Liver (tissue), 3 donors: ENCODE data around the gene HK2.

Experiments used
- FOXA1 ChIP-seq: IDR thresholded peaks from 2 replicates; pipeline ENCODE4 v1.6.1; 2016; ENCODE audit warnings: antibody characterized with exemption
- RXRA ChIP-seq, 2 donors: IDR thresholded peaks; 2 replicates each; pipeline ENCODE4 v1.6.1; 2017 to 2018; ENCODE audit warnings: antibody characterized with exemption in 2 of 2, mild to moderate bottlenecking in 1 of 2
- YY1 ChIP-seq: IDR thresholded peaks from 2 replicates; pipeline ENCODE4 v1.6.1; 2016; ENCODE audit warnings: antibody characterized with exemption, mild to moderate bottlenecking
- TF ChIP-seq, protein P1 (sequence below): IDR thresholded peaks from 2 replicates; pipeline ENCODE4 v1.6.1; 2016; ENCODE audit warnings: antibody characterized with exemption
- TF ChIP-seq, protein P2 (sequence below): fragments of 150-350 bp; IDR thresholded peaks from 2 replicates; pipeline ENCODE4 v1.5.1; 2017; ENCODE audit warnings: improper control_type of control experiment, low read depth, low read length; ENCODE audit not compliant: missing input control
- TF ChIP-seq, protein P3 (sequence below): IDR thresholded peaks from 2 replicates; pipeline ENCODE4 v1.6.1; 2016; ENCODE audit warnings: antibody characterized with exemption, mild to moderate bottlenecking
- TF ChIP-seq, protein P4 (sequence below): IDR thresholded peaks from 2 replicates; pipeline ENCODE4 v1.6.1; 2016; ENCODE audit warnings: antibody characterized with exemption
- donor health status: healthy.
- donor health status: healthy.

DNA sequence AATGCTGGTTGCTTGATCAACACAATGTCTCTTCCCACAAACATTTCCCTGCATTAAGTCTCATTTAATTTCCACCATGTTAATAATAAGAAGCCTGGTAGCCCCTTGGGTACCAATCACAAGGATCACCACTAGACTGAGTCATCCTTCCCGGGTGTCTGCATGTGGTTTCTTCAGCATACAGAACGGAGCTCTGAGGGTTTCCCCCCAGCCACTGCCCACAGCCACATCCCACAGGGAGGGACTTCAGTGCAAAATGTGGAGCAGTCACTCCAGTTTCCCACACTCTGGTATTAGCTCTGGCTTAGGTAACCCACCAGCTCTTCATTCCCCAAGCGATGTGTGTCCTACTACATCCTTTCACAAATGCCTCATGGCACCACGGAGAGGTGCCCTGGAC is 81.8 kb downstream of the HK2 start:
- TF ChIP-seq, protein P1, sequence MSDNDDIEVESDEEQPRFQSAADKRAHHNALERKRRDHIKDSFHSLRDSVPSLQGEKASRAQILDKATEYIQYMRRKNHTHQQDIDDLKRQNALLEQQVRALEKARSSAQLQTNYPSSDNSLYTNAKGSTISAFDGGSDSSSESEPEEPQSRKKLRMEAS = no peak
- TF ChIP-seq RXRA (IDR thresholded peaks at IDR 0.05) (no peak), YY1 (no peak), FOXA1 (no peak)
- TF ChIP-seq, protein P2, sequence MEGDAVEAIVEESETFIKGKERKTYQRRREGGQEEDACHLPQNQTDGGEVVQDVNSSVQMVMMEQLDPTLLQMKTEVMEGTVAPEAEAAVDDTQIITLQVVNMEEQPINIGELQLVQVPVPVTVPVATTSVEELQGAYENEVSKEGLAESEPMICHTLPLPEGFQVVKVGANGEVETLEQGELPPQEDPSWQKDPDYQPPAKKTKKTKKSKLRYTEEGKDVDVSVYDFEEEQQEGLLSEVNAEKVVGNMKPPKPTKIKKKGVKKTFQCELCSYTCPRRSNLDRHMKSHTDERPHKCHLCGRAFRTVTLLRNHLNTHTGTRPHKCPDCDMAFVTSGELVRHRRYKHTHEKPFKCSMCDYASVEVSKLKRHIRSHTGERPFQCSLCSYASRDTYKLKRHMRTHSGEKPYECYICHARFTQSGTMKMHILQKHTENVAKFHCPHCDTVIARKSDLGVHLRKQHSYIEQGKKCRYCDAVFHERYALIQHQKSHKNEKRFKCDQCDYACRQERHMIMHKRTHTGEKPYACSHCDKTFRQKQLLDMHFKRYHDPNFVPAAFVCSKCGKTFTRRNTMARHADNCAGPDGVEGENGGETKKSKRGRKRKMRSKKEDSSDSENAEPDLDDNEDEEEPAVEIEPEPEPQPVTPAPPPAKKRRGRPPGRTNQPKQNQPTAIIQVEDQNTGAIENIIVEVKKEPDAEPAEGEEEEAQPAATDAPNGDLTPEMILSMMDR = no peak
- TF ChIP-seq, protein P3, sequence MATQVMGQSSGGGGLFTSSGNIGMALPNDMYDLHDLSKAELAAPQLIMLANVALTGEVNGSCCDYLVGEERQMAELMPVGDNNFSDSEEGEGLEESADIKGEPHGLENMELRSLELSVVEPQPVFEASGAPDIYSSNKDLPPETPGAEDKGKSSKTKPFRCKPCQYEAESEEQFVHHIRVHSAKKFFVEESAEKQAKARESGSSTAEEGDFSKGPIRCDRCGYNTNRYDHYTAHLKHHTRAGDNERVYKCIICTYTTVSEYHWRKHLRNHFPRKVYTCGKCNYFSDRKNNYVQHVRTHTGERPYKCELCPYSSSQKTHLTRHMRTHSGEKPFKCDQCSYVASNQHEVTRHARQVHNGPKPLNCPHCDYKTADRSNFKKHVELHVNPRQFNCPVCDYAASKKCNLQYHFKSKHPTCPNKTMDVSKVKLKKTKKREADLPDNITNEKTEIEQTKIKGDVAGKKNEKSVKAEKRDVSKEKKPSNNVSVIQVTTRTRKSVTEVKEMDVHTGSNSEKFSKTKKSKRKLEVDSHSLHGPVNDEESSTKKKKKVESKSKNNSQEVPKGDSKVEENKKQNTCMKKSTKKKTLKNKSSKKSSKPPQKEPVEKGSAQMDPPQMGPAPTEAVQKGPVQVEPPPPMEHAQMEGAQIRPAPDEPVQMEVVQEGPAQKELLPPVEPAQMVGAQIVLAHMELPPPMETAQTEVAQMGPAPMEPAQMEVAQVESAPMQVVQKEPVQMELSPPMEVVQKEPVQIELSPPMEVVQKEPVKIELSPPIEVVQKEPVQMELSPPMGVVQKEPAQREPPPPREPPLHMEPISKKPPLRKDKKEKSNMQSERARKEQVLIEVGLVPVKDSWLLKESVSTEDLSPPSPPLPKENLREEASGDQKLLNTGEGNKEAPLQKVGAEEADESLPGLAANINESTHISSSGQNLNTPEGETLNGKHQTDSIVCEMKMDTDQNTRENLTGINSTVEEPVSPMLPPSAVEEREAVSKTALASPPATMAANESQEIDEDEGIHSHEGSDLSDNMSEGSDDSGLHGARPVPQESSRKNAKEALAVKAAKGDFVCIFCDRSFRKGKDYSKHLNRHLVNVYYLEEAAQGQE = no peak
- TF ChIP-seq, protein P4, sequence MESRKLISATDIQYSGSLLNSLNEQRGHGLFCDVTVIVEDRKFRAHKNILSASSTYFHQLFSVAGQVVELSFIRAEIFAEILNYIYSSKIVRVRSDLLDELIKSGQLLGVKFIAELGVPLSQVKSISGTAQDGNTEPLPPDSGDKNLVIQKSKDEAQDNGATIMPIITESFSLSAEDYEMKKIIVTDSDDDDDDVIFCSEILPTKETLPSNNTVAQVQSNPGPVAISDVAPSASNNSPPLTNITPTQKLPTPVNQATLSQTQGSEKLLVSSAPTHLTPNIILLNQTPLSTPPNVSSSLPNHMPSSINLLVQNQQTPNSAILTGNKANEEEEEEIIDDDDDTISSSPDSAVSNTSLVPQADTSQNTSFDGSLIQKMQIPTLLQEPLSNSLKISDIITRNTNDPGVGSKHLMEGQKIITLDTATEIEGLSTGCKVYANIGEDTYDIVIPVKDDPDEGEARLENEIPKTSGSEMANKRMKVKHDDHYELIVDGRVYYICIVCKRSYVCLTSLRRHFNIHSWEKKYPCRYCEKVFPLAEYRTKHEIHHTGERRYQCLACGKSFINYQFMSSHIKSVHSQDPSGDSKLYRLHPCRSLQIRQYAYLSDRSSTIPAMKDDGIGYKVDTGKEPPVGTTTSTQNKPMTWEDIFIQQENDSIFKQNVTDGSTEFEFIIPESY = no peak
